Measurements from ENCODE around the gene IPO8.
A peak's percentile ranks its signal among the peaks of the same experiment; 100 is the strongest.

Gene IPO8

DNA sequence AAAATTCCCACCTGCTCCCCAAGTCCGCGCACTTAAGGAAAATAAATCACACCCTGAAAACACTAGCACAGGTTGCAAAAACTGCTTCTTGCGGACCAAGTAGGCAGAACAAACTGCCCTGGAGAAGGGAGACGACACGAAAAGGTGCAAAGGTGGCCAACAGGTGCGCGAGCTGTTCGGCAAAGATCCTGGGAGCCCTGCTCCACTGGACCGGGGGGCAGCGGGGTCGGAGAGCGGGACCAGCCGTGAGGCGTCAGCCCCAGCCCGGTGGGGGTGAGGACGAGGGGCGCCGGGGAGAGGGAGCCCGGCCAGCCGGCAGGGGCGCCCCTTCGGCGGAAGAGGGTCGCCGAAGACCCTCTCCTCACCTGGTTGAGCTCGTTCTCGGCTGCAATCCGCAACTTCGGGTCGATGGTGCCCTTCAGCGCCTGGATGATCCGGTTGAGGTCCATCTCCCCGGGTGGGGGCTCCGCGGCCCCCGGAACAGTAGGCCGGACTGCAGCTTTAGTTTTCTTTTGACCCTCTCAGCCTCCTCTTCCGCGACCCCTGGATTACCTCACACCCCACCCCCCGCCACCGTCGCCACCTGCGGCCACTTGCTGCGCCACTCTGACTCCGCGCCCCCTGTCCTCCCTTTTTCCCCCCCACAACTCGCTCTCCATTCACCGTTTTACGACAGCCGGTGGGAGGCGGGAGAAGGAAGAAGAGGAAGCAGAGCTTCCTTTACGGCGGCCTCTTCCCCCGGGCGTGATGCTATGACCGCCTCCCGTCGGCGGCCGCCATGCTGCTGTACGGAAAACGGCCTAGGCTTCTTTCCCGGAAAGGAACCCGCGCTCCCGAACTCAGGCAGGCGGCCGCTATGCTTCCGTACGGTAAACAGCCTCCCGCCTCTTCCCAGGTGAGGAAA lies at the start of gene IPO8:
Gene IPO8, minus strand, starts transcription at position 671 of the 904 bp plus-strand sequence. Its CDS starts 222 bp downstream, at position 449.
- DNase-seq: peak; percentile 73

DNA sequence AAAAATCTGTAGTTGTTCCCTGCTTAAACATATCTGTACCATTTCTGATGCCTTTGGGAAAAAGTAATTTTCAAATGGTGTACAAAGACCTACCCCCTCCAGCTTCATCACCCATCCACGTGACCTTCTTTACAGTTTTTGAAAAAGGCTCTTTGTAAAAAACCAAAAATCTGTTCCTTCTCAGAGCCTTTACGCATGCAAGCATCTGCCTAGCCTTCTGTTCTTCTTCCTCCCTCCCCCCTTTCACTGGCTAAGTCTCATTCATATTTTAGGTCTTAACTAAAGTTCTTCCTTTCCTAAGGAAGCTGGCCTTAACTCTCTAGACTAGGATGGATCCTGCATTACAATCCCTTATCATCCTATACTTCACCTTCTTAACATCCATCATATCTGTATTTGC lies 48.7 kb upstream of the IPO8 start:
- DNase-seq: no peak

DNA sequence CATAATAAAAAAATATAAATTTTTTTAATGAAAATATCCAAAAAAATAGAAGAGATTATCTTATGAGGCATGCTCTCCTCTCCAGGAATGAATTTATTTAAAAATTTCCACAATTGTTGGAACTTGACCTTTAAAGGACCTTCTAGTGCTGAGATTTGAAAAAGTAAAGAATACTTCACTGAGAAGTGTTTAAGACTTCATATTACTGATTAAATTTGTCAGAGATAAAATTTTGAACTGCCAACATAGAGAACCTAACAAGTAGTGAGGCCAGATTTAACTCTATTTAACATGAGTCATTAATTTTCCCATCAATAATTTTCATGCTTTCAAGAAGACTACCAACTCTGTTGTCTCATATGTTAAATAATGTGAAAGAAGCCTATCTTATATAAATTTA lies 44.6 kb upstream of the IPO8 start:
- no peak for DNase-seq

DNA sequence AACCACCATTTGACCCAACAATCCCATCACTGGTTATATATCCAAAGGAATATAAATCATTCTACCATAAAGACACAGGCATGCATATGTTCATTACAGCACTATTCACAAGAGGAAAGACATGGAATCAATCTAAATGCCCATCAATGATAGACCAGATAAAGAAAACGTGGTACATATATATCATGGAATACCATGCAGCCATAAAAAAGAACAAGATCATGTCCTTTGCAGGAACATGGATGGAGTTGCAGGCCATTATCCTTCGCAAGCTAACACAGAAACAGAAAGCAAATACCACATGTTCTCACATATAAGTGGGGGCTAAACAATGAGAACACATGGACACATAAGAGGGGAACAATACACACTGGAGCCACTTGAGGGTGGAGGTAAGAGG lies 43.4 kb upstream of the IPO8 start:
- no peak for DNase-seq

- DNase-seq: no peak
These were observed 37.4 kb upstream of the IPO8 start for GRCh38 chr12:30732954-30733637.

DNA sequence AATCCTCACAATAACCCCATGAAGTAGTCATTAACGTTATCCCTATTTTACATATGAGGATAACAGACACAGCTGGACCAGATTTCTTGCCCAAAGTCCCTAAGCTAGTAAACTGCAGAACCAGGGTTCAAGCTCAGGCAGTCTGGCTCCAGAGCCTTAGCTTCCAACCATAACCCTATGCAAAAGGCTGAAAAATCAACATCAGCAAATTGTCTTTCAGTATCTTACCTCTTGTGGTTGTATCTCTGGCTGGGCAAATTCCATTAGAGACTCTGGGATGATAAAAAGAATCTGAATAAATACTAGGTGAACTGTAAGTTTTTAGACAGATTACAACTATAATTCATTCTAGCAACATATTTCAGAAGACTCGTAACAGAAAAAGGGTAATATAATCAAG lies 34.3 kb upstream of the IPO8 start:
- no peak for DNase-seq

DNA sequence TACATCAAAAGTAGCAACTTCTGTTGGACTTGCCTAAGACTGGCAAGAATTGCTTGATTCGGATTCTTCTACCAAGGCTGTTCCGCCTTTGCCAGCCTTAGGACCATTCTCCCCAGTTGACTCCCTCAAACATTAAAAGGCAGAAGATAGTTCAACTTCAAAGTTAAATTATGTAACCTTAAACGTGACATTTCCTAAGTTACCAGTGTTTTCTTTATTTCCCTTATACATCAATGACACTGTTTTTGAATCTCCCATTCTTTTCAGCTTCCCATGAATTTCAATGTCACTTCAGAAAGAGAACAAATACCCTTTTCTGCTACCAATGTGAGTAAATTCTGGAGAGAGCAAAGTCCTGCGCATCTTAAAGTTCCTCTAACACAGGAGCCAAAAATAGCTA lies 33.9 kb upstream of the IPO8 start:
- DNase-seq: no peak

DNA sequence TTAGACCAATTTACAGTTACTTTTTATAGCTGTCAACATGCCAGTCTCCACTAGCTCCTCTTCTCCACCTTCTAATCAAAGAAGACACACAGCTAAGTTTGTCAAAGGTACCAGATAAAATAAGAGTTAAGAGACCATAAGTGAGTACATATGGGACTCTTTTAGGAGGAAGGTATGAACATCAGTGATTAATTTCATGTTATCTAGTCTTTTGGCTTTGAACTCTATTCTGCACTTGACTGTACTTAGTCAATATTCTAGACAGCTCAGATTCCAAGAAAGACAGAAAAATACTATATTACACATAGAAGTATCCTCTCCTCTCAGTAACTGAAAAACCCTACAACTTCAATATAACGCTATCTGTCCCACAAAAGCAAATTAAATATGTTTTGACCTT lies 31.0 kb upstream of the IPO8 start:
- DNase-seq: no peak

GRCh38 chr12:30725739-30726138 lies 30.1 kb upstream of the IPO8 start:
- DNase-seq: no peak

- DNase-seq: no peak
These were observed 23.4 kb upstream of the IPO8 start for GRCh38 chr12:30719060-30719459.

DNA sequence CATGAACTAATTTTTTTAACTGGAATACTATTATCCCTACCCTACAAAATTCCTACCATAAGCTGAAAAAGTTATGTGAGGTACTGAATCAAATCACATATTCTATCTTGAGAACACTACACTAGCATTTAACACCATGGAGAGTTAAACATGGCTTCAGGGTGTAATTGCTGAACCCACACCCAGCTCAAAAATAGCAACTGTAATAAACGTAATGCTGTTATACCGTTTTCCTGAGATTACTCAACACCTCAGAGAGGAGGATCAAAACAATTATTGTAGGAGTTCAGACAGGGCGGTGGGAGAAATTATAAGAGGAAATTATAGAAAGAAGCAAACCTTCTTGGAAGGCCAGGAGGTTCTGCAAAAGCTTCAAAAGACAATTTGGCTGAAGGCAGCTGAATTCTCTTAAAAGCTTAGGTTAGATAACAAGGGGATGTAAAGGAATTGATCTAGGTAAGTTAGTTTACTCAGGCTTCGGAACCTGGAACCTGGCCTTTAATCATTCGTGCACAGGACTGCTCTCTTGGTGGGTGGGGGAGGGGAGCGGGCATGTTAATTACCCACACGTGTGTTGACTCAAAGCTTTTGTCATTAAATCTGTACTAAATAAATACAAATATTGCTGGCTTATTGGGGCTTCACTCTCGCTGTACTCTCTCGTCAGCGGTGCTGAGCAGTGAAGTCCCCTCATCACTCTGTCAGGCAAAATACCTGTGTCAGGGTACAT lies 12.1 kb upstream of the IPO8 start:
- DNase-seq: no peak

DNA sequence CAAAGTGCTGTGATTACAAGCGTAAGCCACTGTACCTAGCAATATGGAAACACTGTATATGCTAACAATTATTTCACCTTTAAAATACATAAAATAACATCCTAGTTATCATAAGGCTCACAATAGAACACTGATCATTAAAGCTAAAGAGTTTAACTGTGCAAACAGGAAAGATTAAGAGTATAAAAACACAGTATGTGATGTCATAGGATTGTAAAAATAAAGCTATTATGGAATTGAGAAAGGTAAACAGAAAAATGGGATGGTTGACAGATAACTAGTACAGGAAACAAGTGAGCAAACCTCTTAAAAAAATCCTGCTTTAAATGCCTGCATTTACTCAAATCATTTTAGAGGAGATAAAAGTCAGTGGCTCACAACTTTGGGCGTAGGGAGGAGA lies 10.8 kb upstream of the IPO8 start:
- DNase-seq: no peak

- no peak for DNase-seq
These were observed 5.4 kb upstream of the IPO8 start for GRCh38 chr12:30701056-30701455.

DNA sequence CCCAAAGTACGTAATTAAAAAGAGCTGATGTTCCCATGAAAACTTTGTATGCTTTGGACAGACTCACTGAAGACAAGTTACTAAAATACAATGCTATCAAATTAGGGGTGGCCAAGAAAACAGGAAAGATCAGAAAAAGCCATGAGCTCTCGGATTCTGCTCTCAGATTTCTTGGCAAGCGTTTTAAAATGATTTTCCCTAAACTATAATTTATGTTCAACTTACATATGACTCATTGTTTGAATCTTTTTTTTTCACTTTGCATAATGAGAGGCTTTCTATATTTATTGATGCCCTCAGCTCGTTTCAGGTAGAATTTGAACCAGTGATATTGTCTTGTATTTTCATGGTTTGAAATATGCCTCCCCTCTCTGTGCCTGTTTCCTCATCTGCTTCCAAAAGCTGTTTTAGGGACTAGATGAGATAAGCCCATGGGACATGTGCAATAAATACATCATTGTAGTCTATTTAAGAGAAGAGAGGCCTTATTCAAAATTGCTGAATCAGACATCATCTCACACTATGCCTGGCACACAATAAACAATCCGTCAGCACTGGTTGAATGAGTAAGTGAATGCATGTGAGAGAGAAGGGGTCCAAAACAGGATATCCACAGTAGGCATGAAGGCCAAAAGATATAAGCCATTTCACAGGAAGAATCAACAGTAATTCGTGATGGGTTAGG lies 4.7 kb upstream of the IPO8 start:
- DNase-seq: no peak

GRCh38 chr12:30698346-30698745 lies 2.7 kb upstream of the IPO8 start:
- DNase-seq: no peak

- no peak for DNase-seq
These were observed 1.3 kb upstream of the IPO8 start for GRCh38 chr12:30696943-30697342.

- DNase-seq: no peak
These were observed 817 bp upstream of the IPO8 start for GRCh38 chr12:30696486-30696885.

DNA sequence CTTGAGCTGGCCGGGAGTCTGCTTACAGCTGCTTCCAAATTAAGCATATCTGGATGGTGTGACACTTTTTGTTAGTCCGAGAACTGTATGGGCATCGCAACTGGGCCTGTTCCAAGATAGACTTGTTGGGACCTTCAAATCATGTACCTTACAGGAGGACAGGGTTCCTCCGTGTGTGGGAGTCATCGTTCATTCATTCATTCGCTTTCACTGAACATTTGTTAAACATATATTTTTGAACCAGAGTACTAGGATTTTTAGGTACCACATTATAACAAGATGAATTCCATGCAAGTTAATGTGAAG lies 387 bp upstream of the IPO8 start:
- no peak for DNase-seq

DNA sequence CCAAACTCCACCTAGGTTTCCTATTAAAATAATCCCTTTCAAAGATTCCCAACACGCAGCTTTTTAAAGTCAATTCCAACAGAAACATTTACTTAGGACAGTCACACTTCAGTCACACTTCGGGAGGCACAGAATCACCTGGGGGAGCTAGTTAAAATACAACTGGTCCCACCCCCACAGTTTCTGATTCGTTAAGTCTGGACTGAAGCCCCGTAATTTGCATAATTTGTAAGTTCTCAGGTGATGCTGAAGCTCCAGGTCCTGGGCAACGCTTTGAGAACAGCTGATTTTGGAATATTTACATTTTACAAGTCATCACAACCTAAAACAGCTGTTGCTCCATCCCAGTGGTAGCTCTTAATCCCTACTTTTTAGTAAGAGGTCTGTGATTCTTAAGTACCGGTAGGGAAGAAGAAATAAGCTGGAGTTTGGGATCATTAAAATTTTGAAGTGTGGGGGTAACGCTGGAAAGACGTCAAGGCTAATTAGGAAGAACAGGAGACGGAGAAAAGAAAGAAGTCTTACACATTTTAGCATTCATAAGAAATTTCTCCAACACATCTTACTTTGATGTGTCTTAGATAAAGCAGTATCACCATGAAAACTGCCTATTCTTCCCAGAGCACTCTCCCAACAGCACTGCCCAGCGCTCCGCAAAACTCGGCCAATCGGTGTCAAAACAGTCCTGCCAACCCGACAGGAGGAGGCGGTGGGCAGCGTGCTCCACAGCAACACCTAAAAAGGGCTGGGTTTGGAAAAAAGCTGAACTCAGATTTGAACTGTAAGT lies 1.1 kb downstream of the IPO8 start:
- no peak for DNase-seq

- no peak for DNase-seq
These were observed 3.2 kb downstream of the IPO8 start for GRCh38 chr12:30692470-30692869.

- DNase-seq: no peak
These were observed 4.4 kb downstream of the IPO8 start for GRCh38 chr12:30691122-30691879.
